ENCODE results near the gene SCAPER.
"Not testable (repeated sequence)": the region's sequence is repeated elsewhere in the genome, so short reads cannot be mapped to it uniquely, and the experiment has no call there.

The SCAPER gene

DNA sequence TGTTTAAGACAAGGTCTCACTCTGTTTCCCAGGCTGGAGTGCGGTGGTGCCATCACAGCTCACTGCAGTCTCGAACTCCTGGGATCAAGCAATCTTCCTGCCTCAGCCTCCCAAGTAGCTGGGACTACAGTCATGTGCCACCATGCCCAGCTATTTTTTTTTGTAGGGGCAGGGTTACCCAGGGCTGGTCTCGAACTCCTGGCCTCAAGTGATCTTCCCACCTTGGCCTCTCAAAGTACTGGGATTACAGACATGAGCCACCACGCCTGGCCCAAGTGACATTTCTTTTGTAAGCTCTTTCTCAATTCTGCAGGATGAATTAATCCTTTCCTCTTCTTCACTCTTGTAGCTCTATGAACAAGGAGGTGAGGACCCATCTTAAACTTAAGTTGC, 592.0 kb downstream of the SCAPER start:
- not testable (repeated sequence) for DNase-seq (ENCODE audit: low read depth)

GRCh38 chr15:76312540-76313174, 592.5 kb downstream of the SCAPER start:
- DNase-seq (ENCODE audit: low read depth) = no peak

DNA sequence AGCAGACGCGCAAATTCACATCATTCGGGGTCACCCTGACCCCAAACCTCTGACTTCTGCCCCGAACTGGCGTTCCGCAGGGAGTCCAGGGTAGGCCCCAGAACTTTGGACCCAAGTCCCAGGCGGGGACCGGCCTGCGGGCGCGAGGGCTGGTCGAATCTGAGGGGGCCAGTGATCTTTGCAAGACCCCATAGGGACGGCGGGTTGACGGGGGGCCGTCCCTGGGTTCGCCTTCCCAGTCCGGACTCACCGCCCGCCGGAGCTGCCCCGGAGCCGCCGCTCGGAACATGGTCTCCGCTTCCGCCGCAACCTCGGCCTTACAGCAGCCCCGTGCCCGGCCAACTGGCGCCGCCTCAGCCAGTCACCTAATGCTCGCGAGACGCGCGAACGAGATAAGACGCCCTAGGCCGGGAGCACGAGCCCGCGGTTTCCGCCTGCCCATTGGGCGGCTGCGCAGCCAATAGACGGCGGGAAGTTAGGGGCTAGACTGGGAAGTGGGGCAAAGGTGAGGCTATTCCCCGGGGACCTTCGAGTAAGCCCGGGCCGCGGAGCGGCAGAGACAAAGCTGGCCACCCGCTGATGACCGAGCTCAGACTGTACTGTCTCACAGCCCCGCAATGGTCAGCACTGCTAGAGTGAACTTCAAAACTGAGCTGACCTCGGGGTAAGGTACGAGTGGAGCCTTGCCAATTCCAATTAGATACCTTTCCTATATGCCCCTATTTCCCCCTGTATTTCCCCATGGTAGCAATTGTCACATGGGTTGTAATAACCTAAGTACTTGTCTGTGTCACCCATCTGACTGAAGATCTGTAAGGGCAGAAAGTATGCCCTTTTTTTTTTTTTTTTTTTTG, 593.8 kb downstream of the SCAPER start, which contains the start of gene ETFA:
Gene ETFA, minus strand, starts transcription at position 370 of the 854 bp plus-strand sequence. Its CDS starts 81 bp downstream, at position 289.
- peak; percentile 77 for DNase-seq (ENCODE audit: low read depth)

- no peak for DNase-seq (ENCODE audit: low read depth)
Measured at GRCh38 chr15:76310475-76311099, 594.6 kb downstream of the SCAPER start.

- no peak for DNase-seq (ENCODE audit: low read depth)
Measured at GRCh38 chr15:76309601-76310330, 595.4 kb downstream of the SCAPER start.

GRCh38 chr15:76303909-76304308, 601.2 kb downstream of the SCAPER start:
- DNase-seq (ENCODE audit: low read depth) = no peak

GRCh38 chr15:76299786-76300185, 605.4 kb downstream of the SCAPER start:
- no peak for DNase-seq (ENCODE audit: low read depth)

DNA sequence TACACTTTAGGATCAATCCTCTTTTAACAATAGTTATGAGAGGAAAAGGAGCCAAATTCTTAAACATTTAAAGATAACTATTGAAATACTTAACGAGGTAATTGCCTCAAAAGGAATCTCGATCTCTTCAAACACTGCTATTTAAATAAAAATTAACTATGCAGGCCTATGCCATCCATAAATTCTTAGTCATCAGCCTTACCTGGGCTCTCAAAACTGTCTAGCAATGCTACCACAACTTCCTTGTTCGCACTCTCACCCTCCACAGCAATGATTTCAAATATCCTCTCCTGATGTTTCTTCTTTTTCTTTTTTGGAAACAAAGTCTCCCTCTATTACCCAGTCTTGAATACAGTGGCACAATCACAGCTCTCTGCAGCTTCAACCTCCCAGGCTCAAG, 606.2 kb downstream of the SCAPER start:
- no peak for DNase-seq (ENCODE audit: low read depth)

GRCh38 chr15:76297951-76298350, 607.2 kb downstream of the SCAPER start:
- not testable (repeated sequence) for DNase-seq (ENCODE audit: low read depth)
